Measurements from ENCODE around the gene C14orf93. TPM values are rescaled to one million over a fixed set of nuclear protein-coding genes. Genes with fewer than 3 reads are reported as not detected.

The C14orf93 gene
- total and polyA plus RNA-seq, 2 donors (not counting 1 experiment from before 2014, with no cell fraction given): 17.9 to 26.8 TPM

- H3K79me2 ChIP-seq (ENCODE audit: control insufficient read depth, insufficient read depth, low read length): no peaks in the 10 kb centered on the region
- intact Hi-C loops (cut with micrococcal nuclease): no loop called here
Observed at GRCh38 chr14:22977684-22978486, 32.1 kb downstream of the C14orf93 start.

More at GRCh38 chr14:22977684-22978486, 32.1 kb downstream of the C14orf93 start:
- Histone ChIP-seq H3K9ac (ENCODE audit: low read length) (no peak overlapping the region), H3K4me2 (replicated peaks; ENCODE audit: low read depth, low read length, poor library complexity, severe bottlenecking) (no peak overlapping the region), H3K36me3 (replicated peaks in 1 of 2; ENCODE audit: control extremely low read depth in 1 of 2, control insufficient read depth in 1 of 2, extremely low read depth in 1 of 2, insufficient read depth in 2 of 2, low read length in 1 of 2) (no peaks in the 10 kb centered on the region), H4K20me1 (ENCODE audit: control insufficient read depth, insufficient read depth, low read length, poor library complexity, severe bottlenecking) (no peaks in the 10 kb centered on the region), H2AFZ (ENCODE audit: insufficient read depth, low read depth, low read length, poor library complexity, severe bottlenecking) (no peak overlapping the region), H3K27ac (ENCODE audit: low read length in 2 of 2) (no peak overlapping the region), H3K9me3 (ENCODE audit: control extremely low read depth in 1 of 3, control insufficient read depth in 2 of 3, insufficient read depth in 1 of 3, low read length in 2 of 3) (peaks cover 0 to 8% (median 0%) of the 10 kb centered on the region in 3 donors), H3K27me3 (replicated peaks in 1 of 4; ENCODE audit: control extremely low read depth in 1 of 4, control insufficient read depth in 3 of 4, insufficient read depth in 4 of 4, low read length in 3 of 4) (peaks cover 0 to 36% (median 15%) of the 10 kb centered on the region in 4 experiments), H3K4me3 (ENCODE audit: control extremely low read depth in 1 of 5, extremely low read depth in 1 of 5, insufficient read depth in 1 of 5, low read depth in 2 of 5, low read length in 4 of 5) (no peak overlapping the region), H3K4me1 (ENCODE audit: control insufficient read depth in 2 of 2, insufficient read depth in 2 of 2, low read length in 2 of 2) (peaks cover 21 to 31% of the 10 kb centered on the region in 2 donors)
- DNase-seq: no peak
- ChIA-PET POLR2A (interaction anchor here (0.7 kb wide), 2 partner anchors 91 to 422 kb away, joined by 3 to 8 read pairs; no protein-coding TSS in a partner anchor), CTCF (interaction anchor here (0.6 to 36.3 kb wide), 7 partner anchors 7 to 408 kb away, joined by 3 to 1134 read pairs (median 4); partner anchors contain the start of genes AJUBA, CDH24 and HAUS4)
- 88% methylated on average over 5 of the region's 8 CpGs for WGBS (ENCODE audit: insufficient coverage)
- Mint-ChIP-seq H3K27me3 (peaks cover 11% of the 10 kb centered on the region), H3K9me3 (ENCODE audit: insufficient read depth) (no peaks in the 10 kb centered on the region), H3K27ac (no peak overlapping the region), H3K4me3 (no peak overlapping the region), H3K4me1 (peaks cover 15% of the 10 kb centered on the region)
- no peak for TF ChIP-seq EZH2 (IDR thresholded peaks at IDR 0.05; ENCODE audit: borderline replicate concordance, insufficient read depth, low read depth, low read length, poor library complexity, severe bottlenecking)
- no peak for TF ChIP-seq CTCF (IDR thresholded peaks at IDR 0.05)
- ATAC-seq (ENCODE audit: low read depth): no peak
